Endometrial microvascular endothelial cells (primary cell): ENCODE measurements around the gene MOB1B. TPM values are rescaled to one million over a fixed set of nuclear protein-coding genes. Genes with fewer than 3 reads are reported as not detected.

Source experiments
- in situ Hi-C: cut with HindIII; loops from 2 replicates; pipeline ENCODE4 v1.10.0; 2017; ENCODE audit warnings: low sequenced_read_pairs, low pct_unique_long_range_greater_than_20kb; ENCODE audit errors: inconsistent ontology term
- total RNA-seq: library from RNA; depleted of rRNA; stranded (reverse); fragments of >200 nt; gene quantifications from one replicate; pipeline ENCODE4 v1.2.3, GENCODE V29; 2015; ENCODE audit errors: inconsistent ontology term

Gene MOB1B
- total RNA-seq, 1 donor from 2014 or later: 14.1 TPM

DNA sequence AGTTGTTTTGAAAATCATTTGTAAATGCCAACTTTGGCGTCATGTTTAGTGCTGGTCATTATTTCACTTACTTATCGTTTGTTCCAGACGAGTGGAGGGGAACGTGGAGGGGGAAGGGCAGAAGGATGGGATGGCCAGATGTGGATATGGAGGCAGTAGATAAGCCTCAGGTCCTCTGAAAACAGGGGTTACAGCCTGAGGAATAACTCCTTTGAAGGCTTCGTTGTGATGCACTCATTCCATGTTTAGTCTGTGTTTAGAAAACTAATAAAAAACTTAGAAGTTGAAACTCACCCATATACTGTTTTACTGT is 1.1 kb downstream of the MOB1B start:
- in situ Hi-C loops: no loop called here

DNA sequence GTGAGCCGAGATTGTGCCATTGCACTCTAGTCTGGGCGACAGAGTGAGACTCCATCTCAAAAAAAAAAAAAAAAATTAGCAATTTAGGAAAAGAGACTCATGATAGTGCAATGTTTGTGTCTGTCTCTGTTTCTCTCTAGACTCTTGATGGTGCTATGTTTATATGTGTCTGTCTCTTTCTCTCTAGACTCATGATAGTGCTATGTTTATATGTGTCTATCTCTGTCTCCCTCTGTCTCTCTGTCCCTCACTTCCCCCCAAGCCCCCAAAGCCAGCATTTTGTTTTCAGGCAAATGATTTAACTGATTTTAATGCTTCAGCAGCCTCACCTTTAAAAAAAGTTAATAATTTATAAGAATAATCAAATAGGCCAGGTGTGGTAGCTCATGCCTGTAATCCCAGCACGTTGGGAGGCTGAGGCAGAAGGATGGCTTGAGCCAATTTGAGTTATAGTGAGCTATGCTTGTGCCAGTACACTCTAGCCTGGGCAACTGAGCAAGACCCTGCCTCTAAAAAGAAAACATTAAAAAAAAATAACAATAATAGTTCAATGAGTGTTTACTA is 6.9 kb downstream of the MOB1B start:
- in situ Hi-C loops: no loop called here

DNA sequence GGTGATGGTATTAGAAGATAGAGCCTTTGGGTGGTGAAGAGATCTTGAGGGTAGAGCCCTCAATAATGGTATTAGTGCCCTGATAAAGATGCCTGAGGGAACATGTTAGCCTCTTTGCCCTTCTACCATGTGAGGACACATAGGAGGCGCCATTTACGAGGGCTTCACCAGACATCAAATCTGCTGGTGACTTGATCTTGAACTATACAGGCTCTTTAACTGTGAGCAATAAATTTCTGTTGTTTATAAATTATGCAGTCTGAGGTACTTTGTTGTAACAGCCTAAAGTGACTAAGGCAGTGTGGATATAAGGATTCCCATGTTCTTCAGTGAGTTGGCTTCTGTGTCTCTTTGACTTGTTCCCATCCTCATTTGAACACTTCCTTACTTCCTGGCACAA is 11.8 kb downstream of the MOB1B start:
- in situ Hi-C loops: no loop called here

DNA sequence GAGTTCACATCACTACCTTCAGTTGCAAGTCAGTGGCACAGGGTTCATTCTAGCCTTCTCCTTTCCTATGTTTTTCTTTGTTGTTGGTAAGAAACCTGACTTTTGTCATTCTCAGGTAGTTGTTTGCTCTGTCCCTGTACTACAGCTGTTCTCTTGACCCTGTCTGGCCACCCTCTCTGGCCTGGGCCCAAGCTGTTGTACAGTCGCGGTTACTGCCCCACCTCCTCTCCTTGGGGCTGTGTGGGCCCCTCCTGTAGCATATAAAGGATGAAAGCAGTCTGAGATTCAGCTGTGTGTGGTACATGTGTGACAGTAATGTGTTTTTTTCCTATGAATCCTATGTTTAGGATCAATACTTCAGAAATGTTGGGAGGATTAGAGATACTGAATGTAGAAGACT is 12.5 kb downstream of the MOB1B start:
- in situ Hi-C loops: no loop called here

DNA sequence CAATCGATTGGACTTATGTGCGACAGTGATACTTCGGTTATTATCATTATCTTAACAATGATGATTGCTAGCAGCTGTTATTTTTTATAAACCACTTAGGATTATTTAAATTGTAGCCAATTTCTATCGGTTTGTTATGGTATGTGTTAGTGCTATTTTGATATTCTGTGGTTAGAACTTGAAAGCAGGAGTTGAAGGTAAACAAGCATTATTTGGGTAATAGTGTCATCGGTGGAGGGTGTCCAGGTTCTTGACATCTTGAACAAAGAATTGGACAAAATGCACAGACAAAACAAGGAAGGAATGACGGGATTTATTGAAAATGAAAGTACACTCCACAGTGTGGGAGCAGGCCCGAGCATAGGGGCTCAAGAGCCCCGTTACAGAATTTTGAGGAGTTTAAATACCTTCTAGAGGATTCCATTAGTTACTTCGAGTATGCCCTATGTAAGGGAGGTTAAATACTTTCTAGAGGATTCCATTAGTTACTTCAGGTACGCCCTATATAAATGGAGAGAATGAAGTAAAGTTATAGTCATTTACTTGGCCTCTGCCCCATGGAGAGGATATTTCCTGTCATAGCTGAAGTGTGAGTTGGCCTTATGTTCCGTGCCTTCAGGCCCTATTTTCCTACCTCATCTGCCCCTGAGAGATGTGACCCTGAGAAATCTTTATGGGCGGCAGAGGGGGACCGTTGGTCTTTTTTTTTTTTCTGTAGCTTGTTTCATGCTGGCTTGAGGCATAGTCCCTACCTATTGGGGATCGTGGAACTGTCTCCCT is 13.1 kb downstream of the MOB1B start:
- in situ Hi-C loops: no loop called here

DNA sequence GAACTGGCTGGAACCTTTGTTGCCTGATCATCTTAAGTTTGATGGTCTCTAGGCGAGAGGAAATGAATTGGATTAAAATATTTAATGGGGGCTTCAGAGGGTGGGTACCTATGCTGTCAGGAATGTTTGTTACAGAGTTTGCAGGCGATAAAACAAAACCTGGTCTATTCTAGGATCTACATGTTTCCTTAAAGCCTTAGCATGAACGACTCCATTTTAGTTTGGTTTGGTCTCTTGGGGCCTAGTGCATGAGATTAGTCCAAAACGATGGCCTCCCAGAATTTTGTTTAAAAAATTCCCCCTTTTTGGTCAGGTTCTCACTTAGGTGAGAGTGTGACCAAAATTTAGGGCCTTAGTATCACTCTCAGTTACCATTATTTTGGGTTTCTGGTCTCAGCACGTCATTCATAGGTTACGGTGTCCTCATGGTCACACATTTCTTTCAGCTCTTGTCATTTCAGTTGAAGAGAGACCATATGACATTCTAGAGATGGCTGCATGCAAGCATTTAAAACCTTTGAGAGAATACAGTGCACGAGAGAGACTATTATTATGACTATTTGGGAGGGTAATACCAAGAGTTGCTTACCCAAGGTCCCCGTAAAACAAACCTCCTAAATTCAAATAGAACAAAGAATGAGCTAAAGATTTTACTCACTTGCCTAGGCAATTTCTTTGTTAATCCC is 13.8 kb downstream of the MOB1B start:
- in situ Hi-C loops: no loop called here

DNA sequence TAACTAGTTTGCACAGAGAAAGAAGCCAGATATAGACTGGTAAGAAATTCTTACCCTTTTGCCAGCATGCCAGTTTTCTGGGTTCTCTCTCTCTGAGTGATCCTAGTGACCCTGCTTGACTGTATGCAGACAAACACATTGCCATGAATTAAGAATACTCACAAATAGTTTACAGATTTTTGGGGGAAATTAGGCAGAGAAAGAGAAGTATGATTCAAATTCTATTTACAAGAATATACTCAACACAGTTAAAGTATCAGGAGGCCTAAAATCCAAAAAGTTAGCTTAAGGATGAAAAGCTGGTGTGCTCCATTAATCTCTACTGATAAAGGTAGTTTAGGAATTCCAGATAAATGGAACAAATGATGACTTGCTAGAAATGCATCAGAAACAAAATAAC is 18.4 kb downstream of the MOB1B start:
- in situ Hi-C loops: no loop called here

DNA sequence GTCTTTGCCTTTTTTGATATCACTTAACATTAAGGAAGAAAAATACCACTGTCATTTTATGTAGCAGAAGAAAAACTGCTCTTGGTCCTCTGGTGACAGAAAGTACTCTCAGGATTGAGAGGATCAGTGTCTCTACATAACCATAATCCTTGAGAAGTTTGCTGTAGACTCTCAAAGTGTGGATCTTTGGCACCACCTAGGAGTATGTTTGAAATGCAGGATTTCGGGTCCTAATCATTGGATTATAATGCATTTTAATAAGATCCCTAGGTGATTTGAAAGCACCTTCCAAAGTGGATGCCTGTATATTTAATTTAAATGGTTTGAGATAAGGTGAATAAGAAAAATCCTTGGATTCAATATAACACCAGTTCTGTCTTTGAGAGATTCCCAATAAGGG is 23.2 kb downstream of the MOB1B start:
- in situ Hi-C loops: no loop called here

DNA sequence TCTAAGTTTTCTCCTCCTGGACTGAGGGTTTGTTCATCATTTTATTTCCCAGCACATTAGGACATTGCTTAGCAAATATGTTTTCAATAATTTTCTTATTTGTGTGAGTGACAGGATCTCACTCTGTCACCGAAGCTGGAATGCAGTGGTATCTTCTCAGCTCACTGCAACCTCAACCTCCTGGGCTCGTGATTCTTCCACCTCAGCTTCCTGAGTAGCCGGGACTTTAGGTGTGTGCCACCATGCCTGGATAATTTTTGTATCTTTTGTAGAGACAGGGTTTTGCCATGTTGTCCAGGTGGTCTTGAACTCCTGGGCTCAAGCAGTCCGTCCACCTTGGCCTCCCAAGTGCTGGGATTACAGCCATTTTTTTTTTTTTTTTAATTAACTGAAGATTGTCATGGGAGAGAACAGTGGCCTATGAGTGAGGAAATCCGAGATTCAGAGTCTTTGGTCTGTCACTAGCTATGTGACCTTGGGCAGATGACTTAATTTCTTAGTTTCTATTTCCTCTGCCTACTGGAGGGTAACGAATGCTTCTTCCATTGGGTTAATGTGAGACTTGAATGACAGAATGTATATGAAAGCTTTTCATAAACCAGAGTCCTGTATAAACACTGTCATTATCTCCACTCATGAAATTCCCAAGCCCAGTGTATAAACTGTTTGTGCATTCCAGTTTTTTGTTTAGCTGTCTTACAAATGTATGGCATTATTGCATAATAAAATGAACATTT is 23.9 kb downstream of the MOB1B start:
- in situ Hi-C loops: no loop called here

DNA sequence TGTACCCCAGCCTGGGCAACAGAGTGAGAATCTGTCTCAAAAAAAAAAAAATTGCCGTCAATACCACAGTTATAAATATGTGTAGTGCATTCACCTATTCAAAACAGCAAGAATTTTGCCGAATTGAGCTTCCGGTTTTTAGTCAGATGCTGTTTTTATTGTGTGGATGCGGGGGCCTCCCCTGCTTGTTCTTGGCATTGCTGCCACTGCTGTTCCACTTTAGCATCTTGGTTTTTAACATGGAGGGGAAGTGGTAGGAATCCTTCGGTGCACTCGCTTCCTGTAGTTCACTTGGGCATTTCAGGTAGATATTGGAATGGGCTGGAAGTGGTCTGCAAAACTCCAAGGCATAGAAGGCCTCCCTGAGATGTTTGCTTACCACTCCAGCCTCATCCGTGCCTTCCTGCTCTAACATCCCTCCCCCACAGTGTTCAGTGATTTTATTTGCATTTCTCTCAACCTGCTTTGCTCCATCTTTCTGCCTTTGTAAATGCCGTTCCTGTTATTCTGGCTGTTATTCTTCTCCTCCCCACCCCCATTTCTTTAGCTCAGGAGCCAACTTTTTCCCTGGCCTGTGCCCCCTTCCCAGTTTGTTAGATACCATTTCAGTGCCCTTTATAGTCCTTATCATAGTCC is 25.5 kb downstream of the MOB1B start:
- in situ Hi-C loops: no loop called here

DNA sequence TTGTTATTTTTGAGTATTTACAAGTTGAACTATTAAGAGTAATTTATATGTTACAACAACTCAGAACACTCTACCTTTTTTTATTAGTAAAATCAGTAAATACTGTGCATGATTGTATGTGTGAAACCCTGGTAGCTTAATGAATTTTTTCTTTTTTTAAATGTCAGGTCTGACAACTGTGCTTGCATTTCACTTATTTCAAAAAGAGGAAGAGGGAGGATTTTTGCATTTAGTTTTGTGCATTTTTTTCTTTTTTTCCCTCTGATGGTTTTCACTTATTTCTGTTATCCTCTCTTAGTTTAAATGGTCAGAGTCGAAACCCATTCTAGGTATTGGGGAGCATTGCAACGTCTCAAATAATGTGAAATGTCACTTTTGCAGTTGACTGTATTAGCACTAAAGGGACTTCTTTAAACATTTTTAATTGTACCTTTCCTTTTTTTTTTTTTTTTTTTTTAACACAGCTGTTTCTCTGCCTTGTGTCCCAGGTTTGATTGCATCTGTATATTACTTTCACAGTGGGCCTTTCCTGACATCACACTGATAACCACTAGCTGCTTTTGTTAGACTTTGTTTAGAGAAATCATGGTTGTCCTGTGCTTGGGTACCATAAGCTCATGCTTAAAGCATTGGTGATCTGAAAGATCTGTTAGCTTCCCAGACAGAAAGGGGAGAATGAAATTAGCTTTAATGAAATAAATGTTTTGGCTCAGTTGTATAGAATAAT is 28.5 kb downstream of the MOB1B start:
- in situ Hi-C loops: no loop called here

DNA sequence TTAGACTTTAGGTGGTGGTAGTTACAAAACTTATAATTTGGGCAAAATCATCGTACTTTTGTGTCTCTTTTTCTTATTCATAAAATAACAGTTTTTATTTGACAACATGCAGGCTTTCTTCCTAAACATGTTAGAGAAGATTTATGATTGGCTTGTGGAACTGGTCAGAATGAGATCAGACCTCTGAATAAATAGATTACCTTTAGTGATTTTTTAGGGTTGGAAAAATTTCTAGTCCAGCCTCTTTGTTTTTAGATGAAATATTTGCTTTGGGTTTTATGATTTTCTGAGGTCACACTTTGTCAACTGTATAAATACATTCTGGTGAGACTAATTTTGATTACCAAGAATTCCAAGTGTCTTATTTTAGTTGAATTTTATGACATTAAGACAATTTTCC is 29.2 kb downstream of the MOB1B start:
- in situ Hi-C loops: no loop called here

DNA sequence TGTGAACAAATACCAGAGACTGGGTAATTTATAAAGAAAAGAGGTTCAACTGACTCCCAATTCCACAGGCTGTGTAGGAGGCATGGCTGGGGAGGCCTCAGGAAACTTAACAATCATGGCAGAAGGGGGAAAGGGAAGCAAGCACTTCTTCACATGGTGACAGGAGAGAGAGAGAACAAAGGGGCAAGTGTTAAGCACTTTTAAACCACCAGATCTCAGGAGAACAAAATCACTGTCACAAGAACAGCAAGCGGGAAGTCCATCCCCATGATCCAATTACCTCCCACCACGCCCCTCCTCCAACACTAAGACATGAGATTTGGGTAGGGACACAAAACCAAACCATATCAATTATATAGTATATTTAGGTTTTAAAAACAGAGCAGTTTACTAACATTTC is 30.8 kb downstream of the MOB1B start:
- in situ Hi-C loops: no loop called here

DNA sequence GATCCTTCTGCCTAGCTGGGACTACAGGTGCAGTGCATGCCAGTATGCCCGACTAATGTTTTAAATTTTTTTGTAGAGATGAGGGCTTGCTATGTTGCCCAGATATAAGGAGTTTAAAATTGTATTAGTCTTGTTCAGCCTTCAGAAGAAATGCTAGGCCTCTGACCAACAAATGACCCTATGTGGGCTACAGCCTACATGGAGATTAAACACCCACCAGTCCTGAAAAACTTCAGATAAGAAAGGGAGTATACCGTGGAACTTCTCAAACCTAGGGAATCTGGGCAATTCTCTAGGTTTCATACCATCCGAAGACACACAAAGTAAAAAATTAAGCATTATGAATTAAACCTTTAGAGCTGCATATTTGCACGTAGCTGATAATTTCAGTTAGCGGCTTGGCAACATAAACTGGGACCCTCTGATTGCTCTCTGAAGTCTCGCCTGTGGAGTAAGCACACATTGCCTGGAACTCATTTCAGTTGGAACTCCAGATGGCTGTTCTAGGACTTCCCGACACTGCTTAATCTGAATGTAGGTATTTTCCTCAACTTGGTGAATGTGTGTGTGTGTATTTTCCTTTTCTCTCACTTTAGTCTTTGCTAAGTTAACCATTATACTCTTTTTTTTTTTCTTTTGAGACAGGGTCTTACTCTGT is 33.0 kb downstream of the MOB1B start:
- in situ Hi-C loops: no loop called here

DNA sequence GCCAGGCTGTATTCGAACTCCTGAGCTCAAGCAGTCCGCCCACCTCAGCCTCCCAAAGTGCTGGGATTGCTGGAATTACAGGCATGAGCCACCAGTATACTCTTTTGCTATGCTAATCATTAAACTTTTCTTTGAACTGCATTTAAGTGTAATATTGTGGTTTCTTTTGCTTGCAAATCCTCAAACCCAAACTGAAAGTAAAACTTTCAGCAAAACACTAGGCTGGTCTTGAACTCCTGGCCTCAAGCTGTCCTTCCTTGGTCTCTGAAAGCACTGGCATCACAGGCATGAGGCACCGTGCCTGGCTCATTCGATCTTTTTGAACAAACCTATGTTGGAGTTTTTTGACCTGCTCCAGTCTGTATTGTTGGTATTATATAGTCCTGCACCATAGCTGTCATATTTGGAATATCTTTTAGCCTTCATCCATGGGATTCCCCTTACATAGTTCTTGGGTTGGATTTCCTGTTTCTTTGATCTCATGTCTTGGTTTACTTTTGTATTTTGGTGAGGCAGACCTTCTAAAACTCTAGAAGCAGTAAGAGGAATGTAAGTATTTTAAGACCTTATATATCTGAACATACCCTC is 34.1 kb downstream of the MOB1B start:
- in situ Hi-C loops: no loop called here

DNA sequence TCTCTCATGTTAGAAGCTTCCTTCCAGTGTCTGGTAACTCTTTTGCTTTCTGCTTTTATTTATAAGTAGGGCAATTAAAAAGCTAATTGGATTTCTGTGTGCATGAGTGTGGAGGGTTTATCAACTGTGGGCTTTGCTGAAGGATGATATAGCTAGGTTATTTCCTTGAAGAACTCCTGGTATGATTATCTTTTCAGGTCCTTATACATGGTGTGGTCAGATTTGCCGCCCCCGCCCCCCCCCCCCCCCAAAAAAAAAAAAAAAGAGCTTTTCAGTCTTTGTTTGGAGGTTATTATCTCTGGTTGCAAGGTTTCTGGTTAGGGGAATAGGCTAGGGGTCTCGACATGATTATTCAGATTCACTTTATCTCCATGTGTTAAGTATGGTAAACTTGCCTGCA is 35.9 kb downstream of the MOB1B start:
- in situ Hi-C loops: no loop called here

DNA sequence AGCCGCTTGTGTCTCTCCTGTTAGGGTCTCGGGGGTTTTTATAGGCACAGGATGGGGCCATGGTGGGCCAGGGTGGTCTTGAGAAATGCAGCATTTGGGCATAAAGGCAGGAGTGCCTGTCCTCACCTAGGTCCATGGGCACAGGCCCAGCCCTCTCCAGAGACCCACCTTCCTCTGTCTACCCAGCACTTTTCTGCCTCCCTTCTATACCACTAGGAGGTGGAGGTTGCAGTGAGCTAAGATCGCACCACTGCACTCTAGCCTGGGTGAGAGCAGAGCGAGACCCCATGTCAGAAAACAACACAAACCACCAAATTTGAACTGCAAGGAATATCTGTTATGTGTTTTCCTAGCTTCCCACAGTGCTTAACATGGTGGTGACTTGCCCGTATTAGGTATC is 38.0 kb downstream of the MOB1B start:
- in situ Hi-C loops: no loop called here

DNA sequence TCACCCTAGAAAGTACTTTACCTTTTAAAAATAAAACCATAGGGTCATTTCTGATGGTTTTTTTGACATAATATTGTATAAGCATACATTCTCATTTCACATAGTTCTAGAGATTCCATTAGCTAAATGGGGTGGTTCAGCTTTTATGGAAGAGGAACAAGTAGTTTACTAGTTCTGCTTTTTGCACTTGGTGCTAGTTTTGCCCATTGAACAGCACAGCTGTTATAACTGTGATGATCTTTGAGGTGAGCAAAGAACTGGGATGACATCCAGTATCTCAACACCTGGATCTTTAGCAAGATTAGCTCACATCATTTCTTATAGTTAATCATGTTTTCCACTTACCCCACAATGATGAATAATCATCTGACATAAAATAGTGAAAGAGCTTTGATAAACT is 40.9 kb downstream of the MOB1B start:
- in situ Hi-C loops: no loop called here
